ENCODE measurements around the gene SMIM1. TPM values are rescaled to one million over a fixed set of nuclear protein-coding genes. Genes with fewer than 3 reads are reported as not detected.

The SMIM1 gene
- polyA plus RNA-seq, 1 donor (not counting 4 experiments of a cell fraction or from before 2014, with no cell fraction given), result 0.79 TPM

DNA sequence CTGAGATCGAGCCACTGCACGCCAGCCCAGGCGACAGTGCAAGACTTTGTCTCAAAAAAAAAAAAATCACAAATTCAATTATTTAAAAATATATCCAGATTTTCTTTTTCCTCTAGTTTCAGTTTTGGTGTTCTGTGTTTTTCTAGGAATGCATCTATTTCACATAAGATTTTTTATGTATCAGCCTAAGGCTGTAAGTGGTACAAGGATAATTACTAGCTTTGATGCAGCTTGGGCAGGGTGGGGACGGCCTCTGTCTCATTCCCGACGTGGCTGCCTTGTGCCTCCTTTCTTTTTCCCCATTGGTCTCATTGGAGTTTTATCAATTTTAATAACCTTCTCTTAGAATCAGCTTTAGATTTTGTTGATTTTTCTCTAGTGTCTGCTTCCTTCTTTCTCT is 13.4 kb upstream of the SMIM1 start:
- no peak overlapping the region for H3K4me3 ChIP-seq (ENCODE audit: control insufficient read depth in 2 of 3, extremely low read depth in 1 of 3, insufficient read depth in 2 of 3, low read depth in 1 of 3, low read length in 3 of 3)
- H4K20me1 ChIP-seq (ENCODE audit: control insufficient read depth, extremely low read depth, insufficient read depth, low read length), result no peaks in the 10 kb centered on the region
- TF ChIP-seq EZH2 (IDR thresholded peaks at IDR 0.05; ENCODE audit: low read length), result no peak
- TF ChIP-seq CTCF (optimal IDR thresholded peaks at IDR 0.05 in 1 of 3, IDR thresholded peaks at IDR 0.05 in 1 of 3, conservative IDR thresholded peaks at IDR 0.05 in 1 of 3; ENCODE audit: extremely low read depth in 1 of 3, insufficient read depth in 2 of 3, low read length in 3 of 3), result no peak
- FAIRE-seq (no peak), DNase-seq (ENCODE audit: low read depth, low spot score) (no peak)
- H3K9ac ChIP-seq (ENCODE audit: control insufficient read depth, extremely low read depth, insufficient read depth, low read length), result no peak overlapping the region
- dilution Hi-C loops (cut with MboI; ENCODE audit: extremely low pct_ligation_motif_present, low sequenced_read_pairs), result no loop called here
- no peaks in the 10 kb centered on the region for H3K9me1 ChIP-seq (ENCODE audit: control insufficient read depth, extremely low read depth, insufficient read depth, low read length)
- no peak overlapping the region for H2AFZ ChIP-seq (ENCODE audit: control insufficient read depth, low read length)
- H3K79me2 ChIP-seq (ENCODE audit: control insufficient read depth, insufficient read depth, low read length), result no peaks in the 10 kb centered on the region
- peaks cover 2% of the 10 kb centered on the region for H3K9me3 ChIP-seq (ENCODE audit: control insufficient read depth, low read depth, low read length)
- H3K27ac ChIP-seq (ENCODE audit: control insufficient read depth, insufficient read depth, low read length), result no peak overlapping the region
- H3K4me1 ChIP-seq (ENCODE audit: control insufficient read depth, extremely low read depth, insufficient read depth, low read length), result no peaks in the 10 kb centered on the region
- no peak overlapping the region for H3K4me2 ChIP-seq (ENCODE audit: control insufficient read depth, extremely low read depth, insufficient read depth, low read depth, low read length)
- no peaks in the 10 kb centered on the region for H3K36me3 ChIP-seq (ENCODE audit: control insufficient read depth in 2 of 2, extremely low read depth in 1 of 2, insufficient read depth in 2 of 2, low read length in 2 of 2)
- peaks cover 25% of the 10 kb centered on the region for H3K27me3 ChIP-seq (ENCODE audit: control insufficient read depth, extremely low read depth, insufficient read depth, low read length)

DNA sequence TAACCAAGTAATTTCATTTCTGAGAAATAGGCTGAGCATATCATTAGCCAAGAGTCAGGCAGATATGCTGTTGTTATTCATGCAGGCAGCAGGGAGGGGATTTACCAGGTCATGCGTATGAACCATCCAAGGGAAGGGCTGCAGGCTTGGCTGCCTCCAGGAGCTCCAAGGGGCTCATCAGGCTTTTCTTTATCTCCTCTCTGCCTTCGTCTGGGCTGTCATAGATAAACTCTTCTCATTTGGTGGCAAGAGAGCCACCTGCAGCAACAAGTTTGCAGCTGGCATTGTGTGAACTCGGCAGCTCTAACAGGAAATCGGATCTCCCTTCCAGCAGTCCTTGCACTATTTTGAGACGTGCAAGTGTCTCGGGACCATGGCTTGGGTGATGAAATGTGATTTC is 12.8 kb upstream of the SMIM1 start:
- Histone ChIP-seq H3K9me3 (ENCODE audit: control insufficient read depth, low read depth, low read length) (peaks cover 2% of the 10 kb centered on the region), H3K4me2 (ENCODE audit: control insufficient read depth, extremely low read depth, insufficient read depth, low read depth, low read length) (no peak overlapping the region), H3K27ac (ENCODE audit: control insufficient read depth, insufficient read depth, low read length) (no peak overlapping the region), H3K9ac (ENCODE audit: control insufficient read depth, extremely low read depth, insufficient read depth, low read length) (no peak overlapping the region), H3K4me1 (ENCODE audit: control insufficient read depth, extremely low read depth, insufficient read depth, low read length) (no peaks in the 10 kb centered on the region), H2AFZ (ENCODE audit: control insufficient read depth, low read length) (no peak overlapping the region), H3K79me2 (ENCODE audit: control insufficient read depth, insufficient read depth, low read length) (no peaks in the 10 kb centered on the region), H3K4me3 (ENCODE audit: control insufficient read depth in 2 of 3, extremely low read depth in 1 of 3, insufficient read depth in 2 of 3, low read depth in 1 of 3, low read length in 3 of 3) (no peak overlapping the region), H3K9me1 (ENCODE audit: control insufficient read depth, extremely low read depth, insufficient read depth, low read length) (no peaks in the 10 kb centered on the region), H3K27me3 (ENCODE audit: control insufficient read depth, extremely low read depth, insufficient read depth, low read length) (peaks cover 25% of the 10 kb centered on the region), H4K20me1 (ENCODE audit: control insufficient read depth, extremely low read depth, insufficient read depth, low read length) (no peaks in the 10 kb centered on the region), H3K36me3 (ENCODE audit: control insufficient read depth in 2 of 2, extremely low read depth in 1 of 2, insufficient read depth in 2 of 2, low read length in 2 of 2) (no peaks in the 10 kb centered on the region)
- TF ChIP-seq CTCF (optimal IDR thresholded peaks at IDR 0.05 in 1 of 3, IDR thresholded peaks at IDR 0.05 in 1 of 3, conservative IDR thresholded peaks at IDR 0.05 in 1 of 3; ENCODE audit: extremely low read depth in 1 of 3, insufficient read depth in 2 of 3, low read length in 3 of 3), result no peak
- TF ChIP-seq EZH2 (IDR thresholded peaks at IDR 0.05; ENCODE audit: low read length), result no peak
- FAIRE-seq, result no peak
- dilution Hi-C loops (cut with MboI; ENCODE audit: extremely low pct_ligation_motif_present, low sequenced_read_pairs), result no loop called here
- no peak for DNase-seq (ENCODE audit: low read depth, low spot score)
